Kidney (tissue), 14 donors: ENCODE measurements around the gene SRRM2. TPM values are rescaled to one million over a fixed set of nuclear protein-coding genes. Genes with fewer than 3 reads are reported as not detected.

Source experiments
- DNase-seq, 5 donors: peaks; one replicate each; pipeline ENCODE4 v3.0.0-alpha.2; 2013 to 2020
- FAIRE-seq: peaks from 2 replicates; lab custom pipeline; 2012; peaks lifted over from hg19 to GRCh38; lab: Jason Lieb, UNC
- H3K27ac ChIP-seq, 2 donors: one replicate each; pipeline ENCODE4 v1.7.0; 2013; ENCODE audit warnings: low read depth in 2 of 2, low read length in 2 of 2, inconsistent platforms in 1 of 2
- H3K27me3 ChIP-seq: one replicate; pipeline ENCODE4 v1.7.1; 2013; ENCODE audit warnings: low read length, inconsistent platforms; ENCODE audit not compliant: control insufficient read depth, insufficient read depth
- H3K36me3 ChIP-seq, 3 donors: one replicate each; pipeline versions ENCODE4 v1.7.0 to v1.7.1; 2013; ENCODE audit warnings: low read length in 3 of 3, control low read depth in 1 of 3, inconsistent platforms in 1 of 3; ENCODE audit not compliant: insufficient read depth in 3 of 3, control insufficient read depth in 2 of 3
- H3K4me1 ChIP-seq, 3 donors: one replicate each; pipeline versions ENCODE4 v1.7.0 to v1.7.1; 2013; ENCODE audit warnings: low read length in 3 of 3, inconsistent platforms in 1 of 3, low read depth in 1 of 3; ENCODE audit not compliant: control insufficient read depth in 2 of 3, insufficient read depth in 2 of 3
- H3K4me3 ChIP-seq, 3 donors: one replicate each; pipeline versions ENCODE4 v1.7.0 to v1.8.1; 2013; ENCODE audit warnings: low read length in 3 of 3, control low read depth in 1 of 3, inconsistent platforms in 1 of 3
- H3K9ac ChIP-seq, 3 donors: one replicate each; pipeline versions ENCODE4 v1.7.0 to v1.7.1; 2013; ENCODE audit warnings: low read length in 3 of 3, control low read depth in 1 of 3, inconsistent platforms in 1 of 3
- H3K9me3 ChIP-seq, 3 donors: one replicate each; pipeline versions ENCODE4 v1.7.0 to v1.7.1; 2013; ENCODE audit warnings: low read length in 3 of 3, control low read depth in 1 of 3, inconsistent platforms in 1 of 3; ENCODE audit not compliant: control insufficient read depth in 2 of 3, insufficient read depth in 1 of 3
- CTCF ChIP-seq: IDR thresholded peaks from 3 replicates; pipeline ENCODE4 v1.5.1; 2012; ENCODE audit warnings: mild to moderate bottlenecking, moderate library complexity, borderline replicate concordance; ENCODE audit not compliant: insufficient read depth; ENCODE audit errors: extremely low read depth
- intact Hi-C: fragments of 100-400 bp; cut with DNase I; formaldehyde crosslinking; loops from one replicate; pipeline ENCODE4 v1.11.1; 2022
- polyA plus RNA-seq: library from polyadenylated mRNA; stranded (reverse); fragments of 350-450 nt; fragmentation: Illumina TruSeq; extraction: RNeasy Lipid Tissue Mini Kit (QIAGEN cat#74804); gene quantifications from one replicate; pipeline ENCODE4 v1.2.3, GENCODE V29; 2014; ENCODE audit warnings: low read depth, low replicate concordance; ENCODE audit not compliant: insufficient read depth
- total RNA-seq: library from RNA; stranded (reverse); fragmentation: NEBNext Ultra II Directional; extraction: Animal tissue kit (Norgen Biotek cat#: 25700); gene quantifications from one replicate; pipeline ENCODE4 v1.2.1, GENCODE V29; 2021
- donor health status: control.
- donor health status: control.
- donor health status: control.
- donor health status: control.
- donor health status: control.
- donor health status: DM: yes; HTN: yes; CAD: no.
- donor health status: Normal renal cell carcinoma (clear cell type).

SRRM2 gene
- total and polyA plus RNA-seq, 2 donors from 2014 or later, result 386 to 621 TPM

DNA sequence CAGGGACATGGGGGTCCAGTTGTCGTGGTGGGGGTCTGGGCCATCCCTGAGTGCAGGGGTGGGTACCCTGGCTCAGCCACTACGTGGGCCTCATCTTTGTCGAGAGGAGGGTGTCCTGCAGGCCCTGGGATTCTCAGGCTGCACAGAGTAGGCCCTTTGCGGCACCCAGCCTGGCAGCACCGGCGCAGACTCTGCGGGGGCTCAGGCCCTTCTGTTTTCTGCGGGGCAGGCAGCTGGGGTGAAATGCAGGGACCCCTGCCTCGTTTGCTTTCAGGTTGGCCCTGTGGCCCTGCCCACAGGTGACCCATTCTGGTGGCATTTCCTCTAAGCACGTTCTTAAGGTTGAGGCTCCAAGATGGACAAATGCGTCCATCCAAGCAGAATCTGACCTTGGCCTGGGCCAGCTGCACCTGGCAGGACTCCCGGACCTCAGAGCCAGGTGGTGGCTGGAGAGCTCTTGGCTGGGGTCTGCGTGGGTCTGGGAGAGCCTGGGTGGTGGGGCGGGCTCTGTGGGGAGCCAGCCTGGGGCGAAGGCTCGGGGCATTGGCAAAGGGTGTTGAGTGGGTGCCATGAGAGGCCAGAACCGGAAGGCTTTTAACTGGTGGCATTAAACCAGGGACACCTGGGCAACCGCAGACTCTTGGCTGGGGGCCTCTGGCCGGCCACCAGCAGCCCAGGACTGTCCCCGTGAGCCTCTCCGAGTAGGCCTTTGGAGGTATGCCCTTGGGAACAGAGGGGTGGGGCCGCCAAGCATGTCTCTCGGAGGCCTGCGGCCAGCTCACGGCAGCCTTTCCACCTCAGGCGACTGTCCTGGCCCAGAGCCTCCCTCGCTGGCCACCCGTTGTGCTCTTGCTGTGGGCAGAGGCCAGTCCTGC, 49.3 kb upstream of the SRRM2 start:
- no peak for FAIRE-seq
- peak in 1 of 5 donors; percentile 53 for DNase-seq
- Histone ChIP-seq H3K9ac (no peak overlapping the region), H3K9me3 (no peaks in the 10 kb centered on the region), H3K27me3 (no peaks in the 10 kb centered on the region), H3K4me1 (no peaks in the 10 kb centered on the region), H3K4me3 (no peak overlapping the region), H3K36me3 (peaks cover 0 to 18% (median 17%) of the 10 kb centered on the region in 3 donors), H3K27ac (no peak overlapping the region)
- no peak for TF ChIP-seq CTCF
- intact Hi-C loops, result no loop called here

DNA sequence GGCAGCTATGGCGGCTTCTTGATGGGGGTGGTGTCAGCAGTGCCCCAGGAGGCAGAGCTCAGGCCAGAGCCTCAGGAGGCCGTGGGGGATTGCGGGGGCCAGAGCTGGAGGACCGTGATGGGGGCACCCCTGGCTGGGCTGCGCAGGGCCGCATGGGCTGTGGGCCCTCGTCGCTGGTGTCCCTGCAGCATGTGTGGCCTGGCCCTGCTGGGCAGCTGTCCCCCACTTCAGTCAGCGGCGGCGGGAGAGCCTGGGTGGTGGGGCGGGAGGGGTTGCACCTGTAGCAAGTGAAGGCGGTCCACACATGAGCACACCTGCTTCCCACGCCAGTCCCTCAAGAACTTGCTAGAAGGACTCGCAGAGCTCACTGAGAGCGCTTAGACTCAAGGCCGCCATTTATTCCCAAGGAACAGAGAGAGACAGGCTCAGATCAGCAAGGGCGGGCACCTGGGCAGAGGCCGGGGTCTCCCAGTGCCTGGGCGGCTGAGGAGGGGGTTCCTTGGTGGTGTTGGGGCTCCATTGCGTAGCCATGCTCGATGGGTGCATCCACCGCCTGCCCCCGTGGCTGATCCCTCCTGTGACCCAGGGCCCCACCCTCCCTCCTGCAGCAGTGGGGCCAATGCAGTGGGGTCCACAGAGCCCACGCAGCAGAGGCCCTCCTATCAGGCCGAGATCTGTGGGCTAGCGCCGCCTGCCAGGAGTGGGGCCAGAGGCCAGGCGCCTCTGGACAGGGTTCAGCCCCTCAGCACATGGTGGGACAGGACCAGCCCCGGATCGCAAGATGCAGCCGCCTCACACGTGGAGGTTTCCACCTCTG, 48.1 kb upstream of the SRRM2 start:
- Histone ChIP-seq H3K9me3 (no peaks in the 10 kb centered on the region), H3K9ac (no peak overlapping the region)

GRCh38 chr16:2704983-2705275, 47.5 kb upstream of the SRRM2 start:
- Histone ChIP-seq H3K4me1 (no peaks in the 10 kb centered on the region), H3K9me3 (no peaks in the 10 kb centered on the region), H3K4me3 (no peak overlapping the region), H3K36me3 (peaks cover 0 to 15% (median 9%) of the 10 kb centered on the region in 3 donors), H3K27ac (no peak overlapping the region), H3K27me3 (no peaks in the 10 kb centered on the region), H3K9ac (no peak overlapping the region)
- no peak for TF ChIP-seq CTCF
- no peak for DNase-seq
- intact Hi-C loops, result no loop called here
- no peak for FAIRE-seq

More for the DNA sequence above, 48.1 kb upstream of the SRRM2 start:
- Histone ChIP-seq H3K36me3 (peaks cover 0 to 19% (median 13%) of the 10 kb centered on the region in 3 donors), H3K4me1 (no peaks in the 10 kb centered on the region), H3K27ac (no peak overlapping the region), H3K27me3 (no peaks in the 10 kb centered on the region), H3K4me3 (no peak overlapping the region)
- FAIRE-seq (no peak), DNase-seq (peak in 1 of 5 donors; percentile 60)
- TF ChIP-seq CTCF, result no peak
- intact Hi-C loops, result no loop called here
